HG02678 (cell line): ENCODE results near the gene POU6F2.

Experiments
- ATAC-seq: cut with Tn5 transposase; IDR thresholded peaks from one replicate; pipeline ENCODE4 v1.9.1; 2021; ENCODE audit warnings: mild to moderate bottlenecking, moderate library complexity; ENCODE audit not compliant: unreplicated experiment

Gene POU6F2

GRCh38 chr7:39248041-39248691, 270.5 kb downstream of the POU6F2 start:
- ATAC-seq = no peak

DNA sequence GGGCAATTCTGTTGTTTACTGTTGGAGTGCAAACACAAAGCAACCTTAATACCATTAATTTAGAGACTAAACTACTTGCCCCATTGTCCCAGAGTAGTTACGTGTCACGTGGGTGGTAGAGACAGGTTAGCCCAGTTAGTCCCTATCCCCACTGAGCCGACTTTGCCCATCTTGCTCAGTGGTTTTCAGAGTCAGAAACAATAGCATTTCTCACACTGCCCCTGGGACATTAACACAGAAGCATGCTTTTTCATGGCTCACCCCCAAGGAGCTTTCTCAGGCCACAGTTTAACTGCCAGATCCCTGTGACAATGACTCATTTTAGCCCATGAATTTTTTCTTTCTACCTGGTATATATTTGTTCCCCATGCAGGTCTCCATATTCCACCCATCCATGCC, 271.0 kb downstream of the POU6F2 start:
- ATAC-seq = no peak

GRCh38 chr7:39249635-39250152, 272.0 kb downstream of the POU6F2 start:
- ATAC-seq = no peak

DNA sequence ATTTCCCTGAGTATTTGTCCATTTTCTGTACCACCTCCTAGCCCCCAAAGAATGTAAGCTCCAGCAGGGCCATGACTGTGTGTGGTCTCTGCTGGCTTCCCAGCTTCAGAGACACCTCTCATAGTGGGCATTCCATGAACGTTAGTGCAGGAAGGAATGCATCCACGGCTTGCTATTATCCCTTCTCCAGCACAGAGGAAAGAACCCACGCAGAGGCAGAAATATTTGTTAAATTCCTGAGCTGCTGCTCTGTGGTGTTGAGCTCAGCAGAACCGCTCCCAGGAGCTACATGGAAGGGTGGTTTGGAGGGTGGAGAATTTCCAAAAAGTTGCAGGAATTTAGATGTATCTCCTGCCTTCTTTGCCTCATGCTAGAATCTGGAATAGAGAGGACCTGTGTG, 275.2 kb downstream of the POU6F2 start:
- no peak for ATAC-seq

GRCh38 chr7:39259391-39260003, 281.8 kb downstream of the POU6F2 start:
- ATAC-seq = no peak

DNA sequence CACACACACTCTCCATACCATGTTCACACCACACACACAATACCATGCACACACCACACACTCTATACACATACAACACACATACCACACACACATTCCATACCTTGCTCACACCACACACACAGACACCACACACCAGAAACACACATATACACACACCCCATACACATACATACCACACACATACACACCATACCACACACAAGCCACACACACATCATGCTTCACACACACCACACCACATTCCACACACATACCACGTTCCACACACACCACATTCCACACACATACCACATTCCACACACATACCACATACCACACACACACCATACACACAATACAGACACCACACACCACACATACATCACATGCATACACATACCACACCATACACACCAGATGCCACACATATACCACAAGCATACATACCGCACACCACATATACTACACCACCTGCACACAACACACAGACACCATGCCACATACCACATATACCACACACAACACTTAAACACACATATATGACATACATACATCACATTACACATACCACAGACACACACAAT, 282.7 kb downstream of the POU6F2 start:
- ATAC-seq = no peak

GRCh38 chr7:39261771-39262170, 284.1 kb downstream of the POU6F2 start:
- no peak for ATAC-seq

GRCh38 chr7:39265641-39266591, 288.2 kb downstream of the POU6F2 start:
- no peak for ATAC-seq

DNA sequence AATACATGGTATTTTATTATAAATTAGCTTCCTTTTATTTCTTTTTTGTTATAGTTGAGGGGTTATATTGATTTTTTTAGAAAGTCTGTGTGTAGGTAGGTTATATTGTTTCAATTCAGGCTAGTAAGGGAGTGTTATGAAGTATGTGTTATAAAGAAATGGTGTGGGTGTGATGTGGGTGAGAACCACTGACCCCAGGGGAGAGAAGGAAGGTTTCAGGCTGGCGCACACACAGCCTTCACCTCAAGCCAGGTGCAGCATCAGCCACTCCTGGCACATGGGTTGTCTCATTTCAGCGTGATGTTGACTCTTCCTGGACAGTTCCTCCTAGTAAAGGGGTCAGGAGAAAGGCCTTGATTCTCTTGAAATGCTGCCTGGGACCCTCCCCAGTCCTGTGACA, 291.3 kb downstream of the POU6F2 start:
- ATAC-seq = no peak

GRCh38 chr7:39270018-39270417, 292.3 kb downstream of the POU6F2 start:
- ATAC-seq = no peak

GRCh38 chr7:39271402-39271801, 293.7 kb downstream of the POU6F2 start:
- ATAC-seq = no peak

GRCh38 chr7:39272111-39272510, 294.4 kb downstream of the POU6F2 start:
- no peak for ATAC-seq

DNA sequence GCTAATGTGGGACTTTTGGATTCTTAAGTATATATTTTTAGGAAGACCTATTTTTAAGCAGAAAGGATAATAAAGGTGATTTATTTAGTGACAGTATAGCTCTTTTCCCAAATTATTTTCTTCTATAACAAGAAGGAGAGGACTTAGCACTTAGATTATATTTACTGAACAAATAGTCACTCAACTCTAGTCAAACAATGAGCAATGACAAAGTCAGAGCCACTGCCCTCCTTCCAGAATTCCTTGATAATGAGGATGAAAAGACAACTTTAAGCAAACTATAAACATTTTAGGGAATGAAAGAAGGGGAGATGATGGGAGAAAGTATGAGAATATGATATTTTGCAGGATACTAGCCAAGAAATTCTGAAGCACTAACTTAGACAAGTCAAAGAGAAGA, 295.0 kb downstream of the POU6F2 start:
- no peak for ATAC-seq

DNA sequence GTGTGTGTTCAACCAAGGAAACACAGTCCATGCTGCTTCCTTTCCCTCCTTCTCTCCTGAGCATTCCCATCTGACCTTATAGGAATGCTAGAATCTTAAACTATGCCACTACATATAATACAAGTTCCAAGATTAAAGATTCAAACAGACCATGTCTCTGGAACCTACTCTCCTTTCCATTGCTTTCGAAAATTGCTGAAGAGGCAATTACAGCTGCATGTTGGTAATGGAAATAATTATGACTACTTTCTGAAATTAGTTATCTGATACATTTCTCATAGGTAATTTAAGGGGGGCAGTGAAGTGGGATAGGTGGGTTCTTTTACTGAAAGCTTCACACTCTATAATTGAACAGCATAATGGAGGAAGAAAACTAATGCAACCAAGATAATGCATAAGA, 302.6 kb downstream of the POU6F2 start:
- no peak for ATAC-seq

GRCh38 chr7:39285256-39285655, 307.5 kb downstream of the POU6F2 start:
- no peak for ATAC-seq

GRCh38 chr7:39288303-39288702, 310.6 kb downstream of the POU6F2 start:
- no peak for ATAC-seq

DNA sequence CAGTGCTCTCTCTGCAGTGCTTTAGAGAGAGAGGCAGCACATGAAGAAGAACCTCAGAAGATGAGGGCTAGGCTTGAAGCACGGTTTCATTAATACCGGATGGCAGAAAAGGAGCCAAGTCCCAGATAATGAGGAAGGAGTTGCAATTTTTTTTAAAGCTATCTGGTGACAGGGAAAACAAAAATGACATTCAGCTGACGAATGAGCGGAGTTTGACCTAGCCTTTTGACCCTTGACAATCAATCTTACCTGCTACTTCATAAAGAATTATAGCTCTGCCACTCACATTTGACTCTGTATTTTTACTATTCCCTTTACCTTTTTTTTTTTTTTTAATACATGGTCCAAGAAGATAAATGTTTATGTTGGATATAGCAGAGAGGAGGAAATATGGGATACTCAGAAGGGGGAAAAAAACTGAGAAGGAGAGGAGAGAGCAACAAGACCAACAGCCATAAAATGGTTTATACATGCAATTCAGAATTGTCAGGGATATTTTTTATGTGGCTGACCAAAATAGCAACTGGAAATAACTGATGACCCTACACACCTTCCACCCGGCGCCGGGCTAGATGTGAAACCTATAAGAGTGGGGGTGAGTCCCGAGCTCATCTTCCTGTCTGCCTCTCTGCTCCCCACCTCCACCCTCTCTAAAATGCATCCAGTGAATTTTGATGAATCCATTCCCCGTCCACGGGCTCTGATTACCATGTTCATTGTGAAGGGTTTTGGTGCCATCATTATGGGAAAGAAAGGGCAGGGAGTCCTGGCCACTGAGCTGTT, 314.1 kb downstream of the POU6F2 start:
- ATAC-seq = no peak

GRCh38 chr7:39293056-39293823, 315.5 kb downstream of the POU6F2 start:
- ATAC-seq = no peak

GRCh38 chr7:39294022-39294421, 316.3 kb downstream of the POU6F2 start:
- no peak for ATAC-seq

DNA sequence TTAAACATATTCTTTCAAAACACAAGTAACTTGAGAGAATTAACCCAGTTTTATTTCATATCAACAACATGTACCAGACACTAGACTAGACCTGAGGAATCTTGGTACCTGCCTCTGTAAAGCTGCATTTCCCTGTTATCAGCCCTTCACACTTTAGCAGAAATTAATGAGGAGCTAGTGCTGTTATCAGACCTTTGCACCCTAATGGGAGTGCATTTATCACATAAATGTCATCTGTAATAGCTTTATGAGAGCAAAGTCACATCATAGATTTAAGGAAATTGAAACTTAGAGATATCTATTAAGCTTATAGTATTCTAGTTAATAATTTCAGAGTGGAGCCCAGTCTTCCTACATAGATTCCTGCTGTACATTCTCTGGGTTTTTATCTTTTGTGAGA, 318.1 kb downstream of the POU6F2 start:
- ATAC-seq = no peak
